Measurements from ENCODE around the gene BOK. TPM values are rescaled to one million over a fixed set of nuclear protein-coding genes. Genes with fewer than 3 reads are reported as not detected.

BOK gene
- total and polyA plus RNA-seq, 2 of the 13 experiments (the other 11 are each of a cell fraction or from before 2014, with no cell fraction given), result 35.5 to 39.2 TPM

- TF ChIP-seq ATF5 (CRISPR knock-in tag; IDR thresholded peaks at IDR 0.05; ENCODE audit: low read depth) (no peak), ZKSCAN1 (IDR thresholded peaks at IDR 0.05; ENCODE audit: low read length) (no peak), PBX2 (CRISPR knock-in tag; IDR thresholded peaks at IDR 0.05) (no peak), RELA (CRISPR knock-in tag; IDR thresholded peaks at IDR 0.05) (no peak), DR1 (CRISPR knock-in tag; IDR thresholded peaks at IDR 0.05) (no peak), TP53 (CRISPR knock-in tag; conservative IDR thresholded peaks at IDR 0.05) (no peak; the same call in 1 of the 2 replicates), ZNF207 (IDR thresholded peaks at IDR 0.05; ENCODE audit: borderline replicate concordance) (no peak), ZNF350 (CRISPR knock-in tag; IDR thresholded peaks at IDR 0.05; ENCODE audit: borderline replicate concordance, low read depth) (0 out of 2 replicates have a peak, but pooled peaks have one; percentile 34), ZNF414 (CRISPR knock-in tag; IDR thresholded peaks at IDR 0.05) (no peak), ZC3H13 (CRISPR knock-in tag; IDR thresholded peaks at IDR 0.05) (peak; percentile 81), ZNF501 (CRISPR knock-in tag; IDR thresholded peaks at IDR 0.05) (peak; percentile 84), IRF9 (CRISPR knock-in tag; IDR thresholded peaks at IDR 0.05; ENCODE audit: borderline replicate concordance) (peak; percentile 54; the same call in 1 of the 2 replicates), SOX6 (IDR thresholded peaks at IDR 0.05) (no peak), SOX6 (CRISPR knock-in tag; IDR thresholded peaks at IDR 0.05) (peak; percentile 84), IRF1 (CRISPR knock-in tag; IDR thresholded peaks at IDR 0.05; ENCODE audit: low read depth) (no peak), MNT (IDR thresholded peaks at IDR 0.05) (peak; percentile 52), DZIP1 (CRISPR knock-in tag; IDR thresholded peaks at IDR 0.05) (no peak; the same call in 1 of the 2 replicates), AGO1 (IDR thresholded peaks at IDR 0.05; ENCODE audit: low read depth, low read length, poor library complexity, severe bottlenecking) (no peak), ZNF547 (CRISPR knock-in tag; IDR thresholded peaks at IDR 0.05) (no peak), NBN (conservative IDR thresholded peaks at IDR 0.05) (no peak), SMAD9 (CRISPR knock-in tag; IDR thresholded peaks at IDR 0.05) (no peak)
Observed at GRCh38 chr2:241559323-241560161, 997 bp downstream of the BOK start (continued).
